ENCODE results near the gene CER1. TPM values are rescaled to one million over a fixed set of nuclear protein-coding genes. Genes with fewer than 3 reads are reported as not detected.

CER1 gene
- total and polyA plus RNA-seq, 2 experiments from 2014 or later = not detected

- H3K4me3 ChIP-seq = no peak overlapping the region
- H3F3A ChIP-seq (ENCODE audit: insufficient read depth) = no peaks in the 10 kb centered on the region
- in situ Hi-C loops (cut with MboI) = no loop called here
- no peaks in the 10 kb centered on the region for H3K36me3 ChIP-seq (ENCODE audit: low read depth)
- TF ChIP-seq EZH2phosphoT487 (IDR thresholded peaks at IDR 0.05; ENCODE audit: insufficient read depth, low read depth) (no peak), EZH2 (IDR thresholded peaks at IDR 0.05; ENCODE audit: insufficient read depth, poor library complexity, severe bottlenecking) (no peak)
- H3K9ac ChIP-seq = no peak overlapping the region
- no peaks in the 10 kb centered on the region for H3K9me3 ChIP-seq (ENCODE audit: low read depth)
- no peaks in the 10 kb centered on the region for H4K20me1 ChIP-seq (ENCODE audit: insufficient read depth)
- H3K9me2 ChIP-seq (ENCODE audit: insufficient read depth) = no peaks in the 10 kb centered on the region
- H3K79me2 ChIP-seq (ENCODE audit: insufficient read depth) = no peaks in the 10 kb centered on the region
- H3K4me2 ChIP-seq (ENCODE audit: unreplicated experiment) = no peak overlapping the region
- no peak overlapping the region for H3K27ac ChIP-seq
- no peaks in the 10 kb centered on the region for H3K4me1 ChIP-seq (ENCODE audit: insufficient read depth)
- no peak for DNase-seq
- no peaks in the 10 kb centered on the region for H3K27me3 ChIP-seq (replicated peaks; ENCODE audit: insufficient read depth)
- H2AFZ ChIP-seq = no peak overlapping the region
- 62 to 72% methylated on average over 3 of the region's 3 CpGs for WGBS, 2 experiments (ENCODE audit: low coverage in 1 of 2, low lambda C conversion rate in 2 of 2, missing lambda C conversion rate in 2 of 2)
Measured at GRCh38 chr9:14746626-14747025, 24.1 kb upstream of the CER1 start.

- DNase-seq = no peak
- Histone ChIP-seq H3K27ac (no peak overlapping the region), H3K36me3 (ENCODE audit: low read depth) (no peaks in the 10 kb centered on the region), H2AFZ (no peak overlapping the region), H4K20me1 (ENCODE audit: insufficient read depth) (no peaks in the 10 kb centered on the region), H3F3A (ENCODE audit: insufficient read depth) (no peaks in the 10 kb centered on the region), H3K27me3 (replicated peaks; ENCODE audit: insufficient read depth) (no peaks in the 10 kb centered on the region), H3K9ac (no peak overlapping the region), H3K4me1 (ENCODE audit: insufficient read depth) (no peaks in the 10 kb centered on the region), H3K79me2 (ENCODE audit: insufficient read depth) (no peaks in the 10 kb centered on the region), H3K4me2 (ENCODE audit: unreplicated experiment) (no peak overlapping the region), H3K9me3 (ENCODE audit: low read depth) (no peaks in the 10 kb centered on the region), H3K4me3 (no peak overlapping the region), H3K9me2 (ENCODE audit: insufficient read depth) (no peaks in the 10 kb centered on the region)
- 78 to 96% methylated on average over 1 of the region's 1 CpG for WGBS, 2 experiments (ENCODE audit: low coverage in 1 of 2, low lambda C conversion rate in 2 of 2, missing lambda C conversion rate in 2 of 2)
- in situ Hi-C loops (cut with MboI) = no loop called here
- TF ChIP-seq EZH2phosphoT487 (IDR thresholded peaks at IDR 0.05; ENCODE audit: insufficient read depth, low read depth) (no peak), EZH2 (IDR thresholded peaks at IDR 0.05; ENCODE audit: insufficient read depth, poor library complexity, severe bottlenecking) (no peak)
Measured at GRCh38 chr9:14744768-14745167, 22.2 kb upstream of the CER1 start.

- H4K20me1 ChIP-seq (ENCODE audit: insufficient read depth) = no peaks in the 10 kb centered on the region
- no peak for TF ChIP-seq EZH2phosphoT487 (IDR thresholded peaks at IDR 0.05; ENCODE audit: insufficient read depth, low read depth)
- no peak for TF ChIP-seq EZH2 (IDR thresholded peaks at IDR 0.05; ENCODE audit: insufficient read depth, poor library complexity, severe bottlenecking)
- no peaks in the 10 kb centered on the region for H3F3A ChIP-seq (ENCODE audit: insufficient read depth)
- 69 to 88% methylated on average over 3 of the region's 3 CpGs for WGBS, 2 experiments (ENCODE audit: low coverage in 1 of 2, low lambda C conversion rate in 2 of 2, missing lambda C conversion rate in 2 of 2)
- H2AFZ ChIP-seq = no peak overlapping the region
- H3K4me1 ChIP-seq (ENCODE audit: insufficient read depth) = no peaks in the 10 kb centered on the region
- H3K79me2 ChIP-seq (ENCODE audit: insufficient read depth) = no peaks in the 10 kb centered on the region
- DNase-seq = no peak
- no peak overlapping the region for H3K27ac ChIP-seq
- H3K9ac ChIP-seq = no peak overlapping the region
- H3K4me3 ChIP-seq = no peak overlapping the region
- no peaks in the 10 kb centered on the region for H3K27me3 ChIP-seq (replicated peaks; ENCODE audit: insufficient read depth)
- H3K4me2 ChIP-seq (ENCODE audit: unreplicated experiment) = no peak overlapping the region
- H3K9me3 ChIP-seq (ENCODE audit: low read depth) = no peaks in the 10 kb centered on the region
- H3K36me3 ChIP-seq (ENCODE audit: low read depth) = no peaks in the 10 kb centered on the region
- no peaks in the 10 kb centered on the region for H3K9me2 ChIP-seq (ENCODE audit: insufficient read depth)
- in situ Hi-C loops (cut with MboI) = no loop called here
Measured at GRCh38 chr9:14741369-14741768, 18.8 kb upstream of the CER1 start.

- no peaks in the 10 kb centered on the region for H3F3A ChIP-seq (ENCODE audit: insufficient read depth)
- no peak overlapping the region for H3K4me2 ChIP-seq (ENCODE audit: unreplicated experiment)
- H2AFZ ChIP-seq = no peak overlapping the region
- no peaks in the 10 kb centered on the region for H3K27me3 ChIP-seq (replicated peaks; ENCODE audit: insufficient read depth)
- 64% methylated on average over 5 of the region's 5 CpGs for WGBS, 2 experiments (ENCODE audit: low coverage in 1 of 2, low lambda C conversion rate in 2 of 2, missing lambda C conversion rate in 2 of 2)
- no peaks in the 10 kb centered on the region for H3K9me2 ChIP-seq (ENCODE audit: insufficient read depth)
- no peak overlapping the region for H3K27ac ChIP-seq
- no peaks in the 10 kb centered on the region for H3K4me1 ChIP-seq (ENCODE audit: insufficient read depth)
- no peaks in the 10 kb centered on the region for H3K79me2 ChIP-seq (ENCODE audit: insufficient read depth)
- H3K9me3 ChIP-seq (ENCODE audit: low read depth) = no peaks in the 10 kb centered on the region
- H3K9ac ChIP-seq = no peak overlapping the region
- H3K4me3 ChIP-seq = no peak overlapping the region
- no peak for TF ChIP-seq EZH2phosphoT487 (IDR thresholded peaks at IDR 0.05; ENCODE audit: insufficient read depth, low read depth)
- DNase-seq = no peak
- in situ Hi-C loops (cut with MboI) = no loop called here
- no peaks in the 10 kb centered on the region for H4K20me1 ChIP-seq (ENCODE audit: insufficient read depth)
- no peaks in the 10 kb centered on the region for H3K36me3 ChIP-seq (ENCODE audit: low read depth)
Measured at GRCh38 chr9:14733133-14733532, 10.6 kb upstream of the CER1 start.

- no peaks in the 10 kb centered on the region for H3K79me2 ChIP-seq (ENCODE audit: insufficient read depth)
- TF ChIP-seq EZH2 (IDR thresholded peaks at IDR 0.05; ENCODE audit: insufficient read depth, poor library complexity, severe bottlenecking) = no peak
- TF ChIP-seq EZH2phosphoT487 (IDR thresholded peaks at IDR 0.05; ENCODE audit: insufficient read depth, low read depth) = no peak
- H3K4me1 ChIP-seq (ENCODE audit: insufficient read depth) = no peaks in the 10 kb centered on the region
- no peaks in the 10 kb centered on the region for H3K9me3 ChIP-seq (ENCODE audit: low read depth)
- no peaks in the 10 kb centered on the region for H3K27me3 ChIP-seq (replicated peaks; ENCODE audit: insufficient read depth)
- no peak overlapping the region for H3K27ac ChIP-seq
- no peak overlapping the region for H2AFZ ChIP-seq
- no peaks in the 10 kb centered on the region for H3K9me2 ChIP-seq (ENCODE audit: insufficient read depth)
- no peak overlapping the region for H3K4me2 ChIP-seq (ENCODE audit: unreplicated experiment)
- in situ Hi-C loops (cut with MboI) = no loop called here
- no peak overlapping the region for H3K4me3 ChIP-seq
- H3F3A ChIP-seq (ENCODE audit: insufficient read depth) = no peaks in the 10 kb centered on the region
- no peak overlapping the region for H3K9ac ChIP-seq
- DNase-seq = no peak
- WGBS, 2 experiments (ENCODE audit: low coverage in 1 of 2, low lambda C conversion rate in 2 of 2, missing lambda C conversion rate in 2 of 2) = 90 to 94% methylated on average over 1 of the region's 1 CpG
- no peaks in the 10 kb centered on the region for H4K20me1 ChIP-seq (ENCODE audit: insufficient read depth)
- H3K36me3 ChIP-seq (ENCODE audit: low read depth) = no peaks in the 10 kb centered on the region
Measured at GRCh38 chr9:14731294-14731981, 8.9 kb upstream of the CER1 start.
